OCI-M1 (cell line): ENCODE results near the gene TMPRSS4.
A peak's percentile ranks its signal among the peaks of the same experiment; 100 is the strongest.

ENCODE experiments used
- DNase-seq: peaks from one replicate; lab custom pipeline; 2025; lab: John Stamatoyannopoulos, UW

TMPRSS4 gene

GRCh38 chr11:118076754-118077281 is at the start of gene TMPRSS4:
TMPRSS4 (plus strand) TSS chr11:118077078; CDS start chr11:118077303, 225 bp downstream.
- DNase-seq = no peak

GRCh38 chr11:118027694-118028093 is 49.2 kb upstream of the TMPRSS4 start:
- no peak for DNase-seq

GRCh38 chr11:118028626-118029025 is 48.3 kb upstream of the TMPRSS4 start:
- no peak for DNase-seq

GRCh38 chr11:118033443-118033842 is 43.4 kb upstream of the TMPRSS4 start:
- no peak for DNase-seq

GRCh38 chr11:118042141-118042540 is 34.7 kb upstream of the TMPRSS4 start:
- peak; percentile 20 for DNase-seq

GRCh38 chr11:118042796-118043195 is 34.1 kb upstream of the TMPRSS4 start:
- DNase-seq = peak; percentile 22

- DNase-seq = no peak
These were observed 31.7 kb upstream of the TMPRSS4 start for GRCh38 chr11:118045191-118045590.

- DNase-seq = peak; percentile 35
These were observed 30.6 kb upstream of the TMPRSS4 start for GRCh38 chr11:118046051-118046963.

GRCh38 chr11:118046964-118047700 is 29.7 kb upstream of the TMPRSS4 start:
- no peak for DNase-seq

- DNase-seq = no peak
These were observed 29.1 kb upstream of the TMPRSS4 start for GRCh38 chr11:118047749-118048148.

- no peak for DNase-seq
These were observed 28.2 kb upstream of the TMPRSS4 start for GRCh38 chr11:118048472-118049370.

GRCh38 chr11:118049771-118050170 is 27.1 kb upstream of the TMPRSS4 start:
- DNase-seq = no peak

- DNase-seq = no peak
These were observed 26.5 kb upstream of the TMPRSS4 start for GRCh38 chr11:118050208-118050891.

- DNase-seq = no peak
These were observed 25.7 kb upstream of the TMPRSS4 start for GRCh38 chr11:118051136-118051610.

GRCh38 chr11:118051611-118052461 is 25.0 kb upstream of the TMPRSS4 start:
- DNase-seq = no peak

- peak; percentile 59 for DNase-seq
These were observed 24.2 kb upstream of the TMPRSS4 start for GRCh38 chr11:118052581-118053206.

- no peak for DNase-seq
These were observed 21.9 kb upstream of the TMPRSS4 start for GRCh38 chr11:118054712-118055640.

- DNase-seq = no peak
These were observed 20.9 kb upstream of the TMPRSS4 start for GRCh38 chr11:118055966-118056365.
